HepG2 (cell line): ENCODE results near the gene PRUNE1. TPM values are rescaled to one million over a fixed set of nuclear protein-coding genes. Genes with fewer than 3 reads are reported as not detected.

ENCODE experiments used
- CAMTA2 ChIP-seq: sonication (generic); formaldehyde crosslinking; IDR thresholded peaks from 2 replicates; pipeline ENCODE4 v1.4.0; 2020; ENCODE audit warnings: mild to moderate bottlenecking, missing genetic modification reagents, borderline replicate concordance
- MAFK ChIP-seq, 2 experiments: IDR thresholded peaks in 1 of 2; conservative IDR thresholded peaks in 1 of 2; 2 replicates each; pipeline ENCODE4 v1.6.1; 2011; ENCODE audit warnings: improper control_type of control experiment in 2 of 2, low read length in 2 of 2
- NFKB2 ChIP-seq: sonication (generic); formaldehyde crosslinking; IDR thresholded peaks from 2 replicates; pipeline ENCODE4 v1.4.0; 2020; ENCODE audit warnings: missing genetic modification reagents, borderline replicate concordance
- PCBP2 ChIP-seq: fragments of 200-400 bp; formaldehyde crosslinking; optimal IDR thresholded peaks from 2 replicates; pipeline ENCODE3; 2018; ENCODE audit warnings: low read length, low read depth; ENCODE audit not compliant: poor library complexity, severe bottlenecking
- RBFOX2 ChIP-seq: fragments of 200-400 bp; formaldehyde crosslinking; IDR thresholded peaks from 2 replicates; pipeline ENCODE4 v1.6.1; 2017; ENCODE audit warnings: low read depth, mild to moderate bottlenecking, low read length
- RBM39 ChIP-seq: fragments of 200-400 bp; formaldehyde crosslinking; IDR thresholded peaks from one replicate; pipeline ENCODE4 v1.6.1; 2018; ENCODE audit warnings: antibody characterized with exemption, mild to moderate bottlenecking, low read depth, low read length; ENCODE audit not compliant: poor library complexity, severe bottlenecking
- SP4 ChIP-seq: sonication (generic); formaldehyde crosslinking; IDR thresholded peaks from 2 replicates; pipeline ENCODE4 v1.8.1; 2023; ENCODE audit warnings: mild to moderate bottlenecking, missing genetic modification reagents
- SSRP1 ChIP-seq: IDR thresholded peaks from 2 replicates; pipeline ENCODE4 v1.6.1; 2016; ENCODE audit warnings: control low read depth
- ZBTB21 ChIP-seq: sonication (generic); formaldehyde crosslinking; IDR thresholded peaks from 2 replicates; pipeline ENCODE4 v1.4.0; 2020; ENCODE audit warnings: missing genetic modification reagents
- ZNF101 ChIP-seq: sonication (generic); formaldehyde crosslinking; IDR thresholded peaks from 2 replicates; pipeline ENCODE4 v1.4.0; 2020; ENCODE audit warnings: mild to moderate bottlenecking, low read depth, missing genetic modification reagents, borderline replicate concordance
- ZNF18 ChIP-seq: sonication (generic); formaldehyde crosslinking; IDR thresholded peaks from 2 replicates; pipeline ENCODE4 v1.8.0; 2022; ENCODE audit warnings: mild to moderate bottlenecking, missing genetic modification reagents; ENCODE audit not compliant: insufficient replicate concordance
- ZNF276 ChIP-seq: sonication (generic); formaldehyde crosslinking; IDR thresholded peaks from 2 replicates; pipeline ENCODE4 v1.4.0; 2020; ENCODE audit warnings: mild to moderate bottlenecking, low read depth, missing genetic modification reagents
- ZNF317 ChIP-seq: sonication (generic); formaldehyde crosslinking; IDR thresholded peaks from 2 replicates; pipeline ENCODE4 v1.5.0; 2020; ENCODE audit warnings: mild to moderate bottlenecking, missing genetic modification reagents
- ZNF430 ChIP-seq: sonication (generic); formaldehyde crosslinking; IDR thresholded peaks from 2 replicates; pipeline ENCODE4 v1.9.0; 2021; ENCODE audit warnings: mild to moderate bottlenecking, missing genetic modification reagents
- ZNF556 ChIP-seq: sonication (generic); formaldehyde crosslinking; IDR thresholded peaks from 2 replicates; pipeline ENCODE4 v1.4.0; 2020; ENCODE audit warnings: mild to moderate bottlenecking, missing genetic modification reagents, borderline replicate concordance
- ZNF569 ChIP-seq: sonication (generic); formaldehyde crosslinking; IDR thresholded peaks from 2 replicates; pipeline ENCODE4 v1.5.0; 2020; ENCODE audit warnings: mild to moderate bottlenecking, missing genetic modification reagents, moderate library complexity, borderline replicate concordance
- ZNF709 ChIP-seq: sonication (generic); formaldehyde crosslinking; IDR thresholded peaks from 2 replicates; pipeline ENCODE4 v1.5.0; 2020; ENCODE audit warnings: mild to moderate bottlenecking, missing genetic modification reagents
- ZNF747 ChIP-seq: sonication (generic); formaldehyde crosslinking; IDR thresholded peaks from 2 replicates; pipeline ENCODE4 v1.8.1; 2023; ENCODE audit warnings: missing genetic modification reagents, mild to moderate bottlenecking, borderline replicate concordance
- ZNF749 ChIP-seq: sonication (generic); formaldehyde crosslinking; IDR thresholded peaks from 2 replicates; pipeline ENCODE4 v1.8.0; 2022; ENCODE audit warnings: mild to moderate bottlenecking, missing genetic modification reagents, moderate library complexity, borderline replicate concordance
- ZNF761 ChIP-seq: sonication (generic); formaldehyde crosslinking; conservative IDR thresholded peaks from 2 replicates; pipeline ENCODE4 v1.4.0; 2020; ENCODE audit warnings: mild to moderate bottlenecking, missing genetic modification reagents
- ZNF850 ChIP-seq: sonication (generic); formaldehyde crosslinking; conservative IDR thresholded peaks from 2 replicates; pipeline ENCODE4 v1.9.0; 2021; ENCODE audit warnings: mild to moderate bottlenecking, missing genetic modification reagents
- polyA plus RNA-seq, 8 experiments: library from polyadenylated mRNA; depleted of rRNA in 3 of 8; stranded (reverse) in 7 of 8; unstranded in 1 of 8; fragments of >200 nt; fragmentation: Illumina TruSeq in 4 of 8; extraction: Trizol in 4 of 8; gene quantifications; 2 replicates each; pipeline versions ENCODE4 v1.2.1 to v1.2.3, GENCODE V29; 2011 to 2016; ENCODE audit warnings: low read depth in 4 of 8, missing spikeins in 1 of 8, mixed read lengths in 1 of 8; ENCODE audit not compliant: insufficient read depth in 1 of 8
- total RNA-seq, 5 experiments: library from RNA; depleted of rRNA; stranded (reverse); fragments of >200 nt; fragmentation: Illumina TruSeq; extraction: Trizol; gene quantifications; 2 replicates each; pipeline ENCODE4 v1.2.3, GENCODE V29; 2016; ENCODE audit warnings: low read depth in 1 of 5
- TF ChIP-seq, protein P1 (sequence below): sonication (generic); formaldehyde crosslinking; conservative IDR thresholded peaks from 2 replicates; pipeline ENCODE4 v1.4.0; 2020; ENCODE audit warnings: missing genetic modification reagents
- TF ChIP-seq, protein P2 (sequence below): sonication (generic); formaldehyde crosslinking; IDR thresholded peaks from 2 replicates; pipeline ENCODE4 v1.4.0; 2020; ENCODE audit warnings: mild to moderate bottlenecking, missing genetic modification reagents

PRUNE1 gene
- total and polyA plus RNA-seq, 2 of the 13 experiments (the other 11 are each of a cell fraction or from before 2014, with no cell fraction given), result 19.0 to 31.9 TPM

GRCh38 chr1:150981805-150982712 lies 26.2 kb upstream of the PRUNE1 start, which contains the start of gene ANXA9 (continued):
- TF ChIP-seq ZNF276, result no peak; the same call in 1 of the 2 replicates
- TF ChIP-seq ZNF101 (CRISPR knock-in tag), result no peak
- TF ChIP-seq SSRP1 (CRISPR knock-in tag), result 0 out of 2 replicates have a peak, but pooled peaks have one; percentile 47
- TF ChIP-seq, protein P1, sequence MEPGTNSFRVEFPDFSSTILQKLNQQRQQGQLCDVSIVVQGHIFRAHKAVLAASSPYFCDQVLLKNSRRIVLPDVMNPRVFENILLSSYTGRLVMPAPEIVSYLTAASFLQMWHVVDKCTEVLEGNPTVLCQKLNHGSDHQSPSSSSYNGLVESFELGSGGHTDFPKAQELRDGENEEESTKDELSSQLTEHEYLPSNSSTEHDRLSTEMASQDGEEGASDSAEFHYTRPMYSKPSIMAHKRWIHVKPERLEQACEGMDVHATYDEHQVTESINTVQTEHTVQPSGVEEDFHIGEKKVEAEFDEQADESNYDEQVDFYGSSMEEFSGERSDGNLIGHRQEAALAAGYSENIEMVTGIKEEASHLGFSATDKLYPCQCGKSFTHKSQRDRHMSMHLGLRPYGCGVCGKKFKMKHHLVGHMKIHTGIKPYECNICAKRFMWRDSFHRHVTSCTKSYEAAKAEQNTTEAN (CRISPR knock-in tag), result no peak; the same call in 1 of the 2 replicates
- TF ChIP-seq ZNF18, result peak; percentile 92
- no peak for TF ChIP-seq ZNF850 (CRISPR knock-in tag)
- no peak for TF ChIP-seq ZNF430 (CRISPR knock-in tag)
- peak; percentile 52; the same call in 1 of the 2 replicates for TF ChIP-seq ZNF556 (CRISPR knock-in tag)
- peak; percentile 22; the same call in 1 of the 2 replicates for TF ChIP-seq ZBTB21 (CRISPR knock-in tag)
- 0 out of 2 replicates have a peak, but pooled peaks have one; percentile 80 for TF ChIP-seq ZNF761 (CRISPR knock-in tag)
- no peak for TF ChIP-seq PCBP2
- TF ChIP-seq, protein P2, sequence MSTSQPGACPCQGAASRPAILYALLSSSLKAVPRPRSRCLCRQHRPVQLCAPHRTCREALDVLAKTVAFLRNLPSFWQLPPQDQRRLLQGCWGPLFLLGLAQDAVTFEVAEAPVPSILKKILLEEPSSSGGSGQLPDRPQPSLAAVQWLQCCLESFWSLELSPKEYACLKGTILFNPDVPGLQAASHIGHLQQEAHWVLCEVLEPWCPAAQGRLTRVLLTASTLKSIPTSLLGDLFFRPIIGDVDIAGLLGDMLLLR, result no peak
- peak; percentile 52; the same call in 1 of the 2 replicates for TF ChIP-seq ZNF747 (CRISPR knock-in tag)
- TF ChIP-seq CAMTA2, result no peak
- TF ChIP-seq ZNF749 (CRISPR knock-in tag), result no peak
- peak; percentile 54; the same call in 1 of the 2 replicates for TF ChIP-seq ZNF709 (CRISPR knock-in tag)
- no peak for TF ChIP-seq ZNF569 (CRISPR knock-in tag)
- TF ChIP-seq RBM39, result no peak
- no peak for TF ChIP-seq MAFK (conservative IDR thresholded peaks at IDR 0.05 in 1 of 2, IDR thresholded peaks at IDR 0.05 in 1 of 2; ENCODE audit: low read length in 2 of 2)
- no peak for TF ChIP-seq ZNF317 (CRISPR knock-in tag)
- no peak for TF ChIP-seq SP4
- 0 out of 2 replicates have a peak, but pooled peaks have one; percentile 2 for TF ChIP-seq RBFOX2
- no peak for TF ChIP-seq NFKB2 (CRISPR knock-in tag)
